B cell (primary cell): ENCODE data around the gene SLU7. TPM values are rescaled to one million over a fixed set of nuclear protein-coding genes. Genes with fewer than 3 reads are reported as not detected.
A peak's percentile ranks its signal among the peaks of the same experiment; 100 is the strongest.

Experiments
- ATAC-seq: fragments of 200-7000 bp; cut with Tn5 transposase; one replicate; pipeline ENCODE4 v1.10.0; 2021; ENCODE audit warnings: low read depth, mild to moderate bottlenecking, moderate number of reproducible peaks, moderate library complexity
- CTCF ChIA-PET: fragments of 350-600 bp; sonication (Branson Sonifier 250); formaldehyde crosslinking; loops from one replicate; lab custom pipeline; 2021; ENCODE audit warnings: antibody characterized with exemption, inconsistent platforms; lab: Charles Lee
- POLR2A ChIA-PET: fragments of 350-600 bp; sonication (Branson Sonifier 250); formaldehyde crosslinking; loops from one replicate; lab custom pipeline; 2021; ENCODE audit warnings: antibody characterized with exemption; lab: Charles Lee
- DNase-seq: peaks from one replicate; pipeline ENCODE4 v3.0.0; 2013
- H2AFZ ChIP-seq: 2 replicates; pipeline ENCODE4 v1.6.1; 2012; ENCODE audit warnings: mild to moderate bottlenecking, low read depth, low read length; ENCODE audit not compliant: insufficient read depth, poor library complexity, severe bottlenecking
- H3K27ac ChIP-seq, 2 donors: 1 replicate in 1 of 2; 2 replicates in 1 of 2; pipeline ENCODE4 v1.5.1; 2012 to 2013; ENCODE audit warnings: low read length in 2 of 2, mild to moderate bottlenecking in 2 of 2, moderate library complexity in 1 of 2
- H3K27me3 ChIP-seq, 4 experiments: fragments of 200-600 bp in 1 of 4; sonication (generic) in 1 of 4; replicated peaks in 1 of 4; 1 replicate in 2 of 4; 2 replicates in 2 of 4; pipeline versions ENCODE4 v1.6.1 to v1.7.0; 2013 to 2016; ENCODE audit warnings: low read length in 3 of 4, mild to moderate bottlenecking in 2 of 4, mixed read lengths in 1 of 4, moderate library complexity in 1 of 4; ENCODE audit not compliant: insufficient read depth in 4 of 4, control insufficient read depth in 3 of 4; ENCODE audit errors: control extremely low read depth in 1 of 4
- H3K36me3 ChIP-seq, 2 experiments: replicated peaks in 1 of 2; 1 replicate in 1 of 2; 2 replicates in 1 of 2; pipeline versions ENCODE4 v1.6.1 to v1.7.1; 2013; ENCODE audit warnings: low read length in 1 of 2; ENCODE audit not compliant: insufficient read depth in 2 of 2, control insufficient read depth in 1 of 2; ENCODE audit errors: control extremely low read depth in 1 of 2, extremely low read depth in 1 of 2
- H3K4me1 ChIP-seq, 2 donors: fragments of 200-600 bp in 1 of 2; sonication (generic) in 1 of 2; 1 replicate in 1 of 2; 2 replicates in 1 of 2; pipeline versions ENCODE4 v1.5.1 to v1.6.1; 2013 to 2017; ENCODE audit warnings: low read length in 2 of 2; ENCODE audit not compliant: control insufficient read depth in 2 of 2, insufficient read depth in 2 of 2
- H3K4me2 ChIP-seq: replicated peaks from 2 replicates; pipeline ENCODE3; 2012; ENCODE audit warnings: mild to moderate bottlenecking, low read depth, low read length; ENCODE audit not compliant: poor library complexity, severe bottlenecking
- H3K4me3 ChIP-seq, 5 experiments: fragments of 200-600 bp in 1 of 5; sonication (generic) in 1 of 5; 1 replicate in 3 of 5; 2 replicates in 2 of 5; pipeline versions ENCODE4 v1.5.1 to v1.7.0; 2011 to 2016; ENCODE audit warnings: low read length in 4 of 5, mild to moderate bottlenecking in 4 of 5, low read depth in 2 of 5, control low read depth in 1 of 5, moderate library complexity in 1 of 5; ENCODE audit not compliant: insufficient read depth in 1 of 5; ENCODE audit errors: control extremely low read depth in 1 of 5, extremely low read depth in 1 of 5
- H3K79me2 ChIP-seq: fragments of 200-600 bp; sonication (generic); one replicate; pipeline ENCODE4 v1.6.0; 2016; ENCODE audit warnings: low read length; ENCODE audit not compliant: control insufficient read depth, insufficient read depth
- H3K9ac ChIP-seq: fragments of 200-600 bp; sonication (generic); 2 replicates; pipeline ENCODE4 v1.6.1; 2017; ENCODE audit warnings: mild to moderate bottlenecking, low read length, moderate library complexity
- H3K9me3 ChIP-seq, 3 donors: one replicate each; pipeline versions ENCODE4 v1.6.1 to v1.7.1; 2013; ENCODE audit warnings: low read length in 2 of 3; ENCODE audit not compliant: control insufficient read depth in 2 of 3, insufficient read depth in 1 of 3; ENCODE audit errors: control extremely low read depth in 1 of 3
- H4K20me1 ChIP-seq: 2 replicates; pipeline ENCODE4 v1.6.0; 2012; ENCODE audit warnings: mild to moderate bottlenecking, low read length; ENCODE audit not compliant: insufficient read depth, control insufficient read depth, poor library complexity, severe bottlenecking
- H3K27ac Mint-ChIP-seq: one replicate; pipeline ENCODE4 v1.8.0; 2021; ENCODE audit warnings: mixed read lengths
- H3K27me3 Mint-ChIP-seq: one replicate; pipeline ENCODE4 v1.8.0; 2021; ENCODE audit warnings: mixed read lengths
- H3K4me1 Mint-ChIP-seq: one replicate; pipeline ENCODE4 v1.8.0; 2021; ENCODE audit warnings: mixed read lengths
- H3K4me3 Mint-ChIP-seq: one replicate; pipeline ENCODE4 v1.8.0; 2021; ENCODE audit warnings: mixed read lengths
- H3K9me3 Mint-ChIP-seq: one replicate; pipeline ENCODE4 v1.8.0; 2022; ENCODE audit warnings: mixed read lengths; ENCODE audit not compliant: insufficient read depth
- EZH2 ChIP-seq: IDR thresholded peaks from 2 replicates; pipeline ENCODE4 v1.6.1; 2012; ENCODE audit warnings: borderline replicate concordance, low read depth, mild to moderate bottlenecking, moderate library complexity, low read length; ENCODE audit not compliant: insufficient read depth, poor library complexity, severe bottlenecking
- WGBS: methylation state at CpG from one replicate; pipeline ENCODE4 v1.1.5; 2013; ENCODE audit warnings: missing lambda C conversion rate; ENCODE audit not compliant: insufficient coverage; 5-methylcytosine and 5-hydroxymethylcytosine counted together
- intact Hi-C: fragments of 100-400 bp; cut with micrococcal nuclease; formaldehyde crosslinking; loops from one replicate; pipeline ENCODE4 v1.10.0; 2022
- polyA plus RNA-seq: library from polyadenylated mRNA; depleted of rRNA; stranded (reverse); fragments of >200 nt; gene quantifications from 2 replicates; pipeline ENCODE4 v1.2.3, GENCODE V29; 2012
- total RNA-seq, 2 donors: library from RNA; stranded (reverse); fragments of 120-200 nt in 1 of 2; gene quantifications; 1 replicate in 1 of 2; 2 replicates in 1 of 2; pipeline versions ENCODE4 v1.2.3 to v1.2.4, GENCODE V29; 2013 to 2022
- TF ChIP-seq, protein P1 (sequence below): fragments of 200-600 bp; IDR thresholded peaks from one replicate; pipeline ENCODE4 v1.8.0; 2022; ENCODE audit warnings: antibody characterized with exemption, mild to moderate bottlenecking

SLU7 gene
- total and polyA plus RNA-seq, 2 donors (not counting 1 experiment from before 2014, with no cell fraction given), result 30.8 to 68.3 TPM

DNA sequence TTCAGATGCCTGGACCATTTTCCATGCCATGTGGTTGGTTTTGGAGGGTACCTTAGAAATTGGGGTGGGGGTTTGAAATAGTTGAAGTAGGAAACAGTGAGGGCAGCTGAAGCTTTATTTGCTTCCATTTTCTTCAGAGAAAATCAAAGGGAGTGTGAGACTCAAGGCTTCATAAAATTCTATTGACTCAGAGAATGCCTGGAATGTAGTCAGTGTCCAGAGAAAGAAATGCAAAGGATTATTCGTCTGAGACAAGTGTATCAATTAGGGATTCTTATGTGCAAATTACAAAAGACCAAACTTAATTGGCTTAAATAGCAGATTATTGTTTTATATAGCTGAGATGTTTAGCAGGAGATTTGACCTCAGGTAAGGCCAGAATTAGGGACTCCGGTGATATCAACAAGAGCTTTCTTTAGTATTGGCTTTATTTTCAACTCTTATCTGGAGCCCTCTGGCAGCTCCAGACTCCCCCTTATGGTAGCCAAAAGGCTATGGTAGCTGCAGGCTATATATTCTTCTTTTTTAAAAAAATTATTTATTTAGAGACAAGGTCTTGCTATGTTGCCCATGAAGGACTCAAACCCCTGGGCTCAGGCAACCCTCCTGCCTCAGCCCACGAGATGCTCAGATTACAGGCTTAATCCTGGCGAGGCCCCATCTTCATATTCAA is 41.6 kb upstream of the SLU7 start:
- peaks cover 0 to 3% of the 10 kb centered on the region in 2 donors for H3K4me1 ChIP-seq
- Mint-ChIP-seq H3K4me3 (no peak overlapping the region), H3K4me1 (peaks cover 18% of the 10 kb centered on the region), H3K27ac (no peak overlapping the region), H3K27me3 (peaks cover under 1% of the 10 kb centered on the region), H3K9me3 (no peaks in the 10 kb centered on the region)
- no peak overlapping the region for H3K4me2 ChIP-seq
- POLR2A ChIA-PET, result no interaction called here
- ATAC-seq (no peak), DNase-seq (no peak)
- H3K9ac ChIP-seq, result no peak overlapping the region
- no peaks in the 10 kb centered on the region for H3K36me3 ChIP-seq
- no CpG with 5 or more reads among the region's 4 CpGs for WGBS
- intact Hi-C loops, result no loop called here
- no peak overlapping the region for H3K27ac ChIP-seq
- peaks cover 0 to 14% (median 0%) of the 10 kb centered on the region in 4 experiments for H3K27me3 ChIP-seq
- TF ChIP-seq, protein P1, sequence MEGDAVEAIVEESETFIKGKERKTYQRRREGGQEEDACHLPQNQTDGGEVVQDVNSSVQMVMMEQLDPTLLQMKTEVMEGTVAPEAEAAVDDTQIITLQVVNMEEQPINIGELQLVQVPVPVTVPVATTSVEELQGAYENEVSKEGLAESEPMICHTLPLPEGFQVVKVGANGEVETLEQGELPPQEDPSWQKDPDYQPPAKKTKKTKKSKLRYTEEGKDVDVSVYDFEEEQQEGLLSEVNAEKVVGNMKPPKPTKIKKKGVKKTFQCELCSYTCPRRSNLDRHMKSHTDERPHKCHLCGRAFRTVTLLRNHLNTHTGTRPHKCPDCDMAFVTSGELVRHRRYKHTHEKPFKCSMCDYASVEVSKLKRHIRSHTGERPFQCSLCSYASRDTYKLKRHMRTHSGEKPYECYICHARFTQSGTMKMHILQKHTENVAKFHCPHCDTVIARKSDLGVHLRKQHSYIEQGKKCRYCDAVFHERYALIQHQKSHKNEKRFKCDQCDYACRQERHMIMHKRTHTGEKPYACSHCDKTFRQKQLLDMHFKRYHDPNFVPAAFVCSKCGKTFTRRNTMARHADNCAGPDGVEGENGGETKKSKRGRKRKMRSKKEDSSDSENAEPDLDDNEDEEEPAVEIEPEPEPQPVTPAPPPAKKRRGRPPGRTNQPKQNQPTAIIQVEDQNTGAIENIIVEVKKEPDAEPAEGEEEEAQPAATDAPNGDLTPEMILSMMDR, result peak; percentile 24
- TF ChIP-seq EZH2, result no peak
- no peaks in the 10 kb centered on the region for H3K9me3 ChIP-seq
- no peaks in the 10 kb centered on the region for H4K20me1 ChIP-seq
- H3K79me2 ChIP-seq, result no peaks in the 10 kb centered on the region
- CTCF ChIA-PET, result interaction anchor here (1.6 to 2.9 kb wide), 2 partner anchors 21 to 47 kb away, joined by 3 to 37 read pairs; no protein-coding TSS in a partner anchor
- no peak overlapping the region for H3K4me3 ChIP-seq
- no peak overlapping the region for H2AFZ ChIP-seq
